Measurements from ENCODE around the gene RALGPS1.

The RALGPS1 gene

DNA sequence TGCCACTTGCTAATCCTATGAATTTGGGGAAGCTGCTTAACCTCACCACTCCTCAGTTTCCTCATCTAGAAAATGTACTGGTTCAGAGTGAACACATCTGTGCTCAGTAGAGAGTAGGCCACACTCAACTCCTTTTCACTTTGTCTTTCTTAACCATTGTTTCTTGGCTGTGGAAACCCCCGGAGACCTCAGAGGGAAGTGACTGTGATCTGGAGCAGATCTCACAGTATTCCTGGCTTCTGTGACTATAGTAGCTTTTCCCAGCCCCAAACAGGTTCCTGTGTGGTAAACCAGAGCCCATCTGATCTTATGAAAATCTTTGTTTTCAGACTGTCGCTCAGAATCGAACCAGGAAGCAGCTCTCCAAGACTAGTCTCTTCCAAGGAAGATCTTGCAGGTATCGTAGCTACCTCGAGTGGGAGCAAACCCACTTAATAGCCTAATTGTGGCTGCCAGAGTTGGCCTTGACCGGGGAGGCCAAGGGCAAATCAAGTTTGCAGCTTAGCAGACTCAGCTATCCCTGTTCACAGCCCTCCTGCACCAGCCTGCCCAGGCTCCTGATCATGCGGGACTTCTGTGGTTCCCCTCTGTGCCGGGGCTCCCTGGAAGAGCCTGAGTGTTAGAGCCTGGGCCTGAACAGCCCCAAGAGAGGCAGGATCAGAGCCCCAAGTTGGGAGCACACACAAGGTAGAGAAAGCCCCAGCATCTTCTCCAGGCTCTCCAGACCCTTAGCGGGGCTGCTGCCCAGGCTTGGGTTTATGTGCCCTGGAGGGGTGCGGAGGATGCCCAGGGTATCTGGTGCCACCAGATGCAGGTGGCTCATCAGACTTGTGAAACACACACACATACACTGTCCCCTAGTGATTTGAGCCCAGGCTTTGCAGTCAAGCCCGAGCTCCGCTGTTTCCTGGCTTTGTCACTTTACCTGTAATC lies 260.1 kb downstream of the RALGPS1 start:
- no peak for DNase-seq (ENCODE audit: low read depth)

DNA sequence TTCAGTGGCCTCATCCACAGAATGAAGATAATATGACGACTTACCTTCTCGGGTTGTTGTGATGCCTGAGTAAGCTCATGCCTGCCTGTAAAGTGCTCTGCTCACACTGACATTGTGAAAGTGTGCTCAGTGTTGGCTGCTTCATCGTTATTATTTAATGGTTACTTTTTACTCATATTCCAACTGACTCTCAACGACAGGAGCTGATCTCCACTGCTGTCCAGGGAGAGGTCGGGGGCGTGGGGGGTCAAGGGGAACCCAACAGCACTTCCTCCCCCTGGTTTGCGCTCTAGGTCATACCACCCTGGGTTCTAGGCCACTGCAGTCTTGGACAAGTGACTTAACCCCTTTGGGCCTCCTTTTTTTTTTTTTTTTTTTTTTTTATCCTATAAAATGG lies 260.7 kb downstream of the RALGPS1 start:
- DNase-seq (ENCODE audit: low read depth), result no peak

DNA sequence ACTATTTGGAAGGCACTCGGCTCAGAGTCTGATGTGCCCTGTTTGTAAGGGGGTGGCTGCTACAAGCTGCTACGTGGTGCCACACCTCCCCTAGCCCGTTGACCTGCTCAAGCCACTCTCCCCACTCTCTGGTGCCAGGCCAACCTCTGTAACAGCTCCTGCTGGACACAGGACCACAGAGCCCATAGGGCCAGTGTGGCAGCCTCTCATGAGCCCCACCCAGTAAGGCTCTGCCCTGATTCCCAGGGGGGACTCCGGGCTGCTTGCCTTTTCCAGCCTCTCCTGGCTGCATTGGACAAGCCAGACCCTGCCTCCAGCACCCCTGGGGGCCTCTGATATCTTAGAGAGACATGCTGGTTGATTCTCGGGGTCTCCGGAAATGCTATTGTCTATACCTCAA lies 261.2 kb downstream of the RALGPS1 start:
- DNase-seq (ENCODE audit: low read depth), result no peak

DNA sequence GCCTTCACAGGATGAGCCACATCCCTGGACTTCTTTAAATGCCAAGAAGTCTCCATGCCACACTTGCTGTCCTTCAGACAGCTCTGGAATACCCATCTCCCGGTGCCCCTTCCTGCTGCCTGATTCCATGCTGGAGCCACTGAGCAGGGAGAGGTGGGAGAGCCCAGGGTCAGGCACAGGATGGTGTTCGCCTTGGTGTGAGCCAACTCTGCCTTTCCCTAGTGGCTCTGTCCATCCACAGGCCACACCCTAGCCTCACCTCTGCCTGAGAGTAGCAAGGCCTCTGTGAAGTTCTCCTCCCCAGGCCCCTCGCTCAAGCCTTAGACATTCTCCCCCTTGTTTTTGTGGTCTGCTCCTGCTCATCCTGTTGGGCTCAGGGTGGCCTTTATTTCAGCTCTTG lies 262.0 kb downstream of the RALGPS1 start:
- DNase-seq (ENCODE audit: low read depth), result no peak

DNA sequence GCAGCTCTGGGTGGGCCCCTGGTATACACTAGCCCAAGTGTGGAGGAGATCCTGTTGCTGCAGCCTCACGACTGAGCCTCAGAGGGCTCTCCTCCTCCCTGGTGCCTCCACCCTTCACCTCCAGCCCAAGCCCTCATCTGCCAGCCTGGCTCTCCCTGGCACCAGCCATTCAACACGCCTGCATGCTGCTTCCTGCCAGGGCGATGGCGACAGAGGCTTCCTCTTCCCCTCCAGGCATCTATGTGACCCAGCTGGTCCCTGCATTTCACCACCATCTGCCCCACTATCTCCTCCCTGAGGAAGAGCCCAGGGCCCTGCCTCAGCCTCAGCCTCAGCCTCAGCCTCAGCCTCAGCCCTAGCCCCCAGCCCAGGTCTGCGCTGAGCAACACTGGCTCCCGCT lies 262.6 kb downstream of the RALGPS1 start:
- DNase-seq (ENCODE audit: low read depth), result no peak

DNA sequence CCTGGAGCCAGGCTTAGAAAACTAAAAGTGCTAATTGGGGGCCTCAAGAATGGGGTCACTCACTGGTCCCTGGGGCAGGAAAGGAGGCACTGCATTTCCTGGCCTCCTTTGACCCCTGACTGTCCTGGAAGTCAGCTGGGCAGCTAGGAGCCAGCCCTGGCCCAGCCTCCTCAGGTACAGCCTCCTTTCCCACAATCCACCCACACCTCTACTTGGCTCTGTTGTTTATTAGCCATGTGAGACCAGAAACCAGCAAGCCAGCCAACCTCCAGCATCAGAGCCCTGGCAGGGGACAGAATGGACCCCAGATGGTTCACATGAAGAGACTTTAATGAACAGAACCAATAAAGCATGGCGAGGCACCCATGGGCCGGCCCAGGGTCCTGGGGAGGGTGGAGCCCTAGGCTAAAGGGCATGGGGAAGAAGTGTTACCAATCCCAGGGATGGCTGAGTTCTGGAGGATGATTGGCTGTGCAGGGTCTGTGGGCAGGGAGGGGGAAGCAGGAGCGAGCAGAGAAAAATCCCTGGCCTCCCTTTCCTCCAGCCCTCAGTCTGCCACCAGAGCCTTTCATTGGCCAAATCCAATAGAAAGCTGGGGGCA lies 263.2 kb downstream of the RALGPS1 start:
- DNase-seq (ENCODE audit: low read depth), result no peak

DNA sequence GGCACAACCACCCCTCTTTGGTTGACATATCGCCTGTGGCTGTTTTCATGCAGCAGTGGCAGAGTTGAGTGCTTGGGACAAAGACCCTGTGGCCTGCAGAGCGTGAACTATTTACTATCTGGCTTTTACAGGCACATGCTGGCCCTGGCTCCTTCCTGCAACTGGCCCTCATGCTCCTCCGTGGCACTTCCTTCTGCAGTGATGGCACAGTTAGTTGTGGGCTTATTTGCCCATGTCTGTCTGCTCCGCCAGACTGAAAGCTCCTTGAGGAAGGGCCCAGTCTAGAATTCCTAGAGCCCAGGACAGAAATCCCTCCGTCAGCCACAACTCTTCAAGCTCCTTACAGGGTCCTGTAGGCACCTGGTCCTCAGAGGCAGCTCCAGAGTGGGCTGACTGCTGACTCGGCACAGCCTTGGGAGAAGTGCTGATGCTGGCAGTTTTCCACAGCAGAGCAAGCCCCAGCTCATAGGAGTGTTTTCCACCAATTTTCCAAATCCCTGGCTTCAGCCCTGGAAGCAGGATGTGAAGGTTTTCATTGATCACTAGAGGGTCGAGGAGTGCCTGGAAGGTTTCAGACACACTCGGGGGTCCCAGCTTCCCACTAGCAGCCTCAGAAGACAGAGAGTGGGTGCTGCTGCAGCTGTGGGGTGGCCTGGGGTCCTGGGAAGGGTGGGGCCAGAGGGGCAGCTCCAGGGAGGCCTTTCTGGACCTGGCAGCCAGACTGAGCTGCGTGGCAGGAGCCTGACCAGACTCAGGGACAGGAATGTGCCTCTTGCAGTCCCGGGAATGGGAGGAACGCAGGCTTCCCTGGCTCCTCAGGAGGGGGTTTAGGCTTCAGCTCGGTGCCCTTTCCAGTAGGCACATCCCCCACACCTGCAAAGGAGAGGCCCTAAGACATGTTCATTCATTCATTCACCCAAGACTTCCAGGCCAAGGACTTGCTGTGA lies 264.4 kb downstream of the RALGPS1 start:
- DNase-seq (ENCODE audit: low read depth), result no peak

DNA sequence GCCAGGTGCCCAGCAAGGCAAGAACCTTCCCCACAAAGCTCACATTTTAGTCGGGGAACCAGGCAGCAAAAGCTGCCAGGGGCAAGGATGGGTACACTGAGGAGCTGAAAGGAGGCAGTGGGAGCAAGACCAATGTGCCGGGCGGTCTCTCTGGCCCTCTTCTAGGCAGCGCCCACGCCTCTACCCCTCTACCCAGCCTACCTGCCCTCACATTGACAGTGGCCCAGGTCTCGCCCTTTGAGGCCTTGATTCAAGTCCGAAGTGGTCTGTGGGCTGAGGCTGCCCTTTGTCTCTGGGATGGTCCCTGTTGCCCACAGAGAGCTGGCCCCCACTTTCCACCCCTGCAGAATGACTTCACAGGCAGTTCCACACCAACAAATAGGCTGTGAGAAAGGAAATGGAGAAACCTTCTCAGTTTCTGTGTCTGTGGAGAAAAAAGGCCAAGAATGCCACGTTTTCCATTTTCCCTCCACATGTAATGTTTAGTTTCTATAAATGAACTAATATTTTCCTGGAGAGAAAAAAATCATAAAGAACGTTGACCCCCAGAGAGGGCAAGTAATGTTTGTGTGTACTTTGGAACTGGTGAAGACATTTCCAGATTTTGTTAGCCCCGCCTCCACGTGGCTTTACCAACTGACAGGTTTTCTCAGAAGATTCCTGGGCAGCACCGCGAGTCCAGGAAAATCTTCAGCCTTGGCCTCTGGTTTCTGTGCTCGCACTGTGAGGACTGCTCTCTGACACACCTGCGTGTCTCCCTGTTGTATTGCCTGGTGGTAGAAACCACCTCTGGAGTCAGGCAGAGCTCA lies 265.3 kb downstream of the RALGPS1 start:
- DNase-seq (ENCODE audit: low read depth), result no peak

DNA sequence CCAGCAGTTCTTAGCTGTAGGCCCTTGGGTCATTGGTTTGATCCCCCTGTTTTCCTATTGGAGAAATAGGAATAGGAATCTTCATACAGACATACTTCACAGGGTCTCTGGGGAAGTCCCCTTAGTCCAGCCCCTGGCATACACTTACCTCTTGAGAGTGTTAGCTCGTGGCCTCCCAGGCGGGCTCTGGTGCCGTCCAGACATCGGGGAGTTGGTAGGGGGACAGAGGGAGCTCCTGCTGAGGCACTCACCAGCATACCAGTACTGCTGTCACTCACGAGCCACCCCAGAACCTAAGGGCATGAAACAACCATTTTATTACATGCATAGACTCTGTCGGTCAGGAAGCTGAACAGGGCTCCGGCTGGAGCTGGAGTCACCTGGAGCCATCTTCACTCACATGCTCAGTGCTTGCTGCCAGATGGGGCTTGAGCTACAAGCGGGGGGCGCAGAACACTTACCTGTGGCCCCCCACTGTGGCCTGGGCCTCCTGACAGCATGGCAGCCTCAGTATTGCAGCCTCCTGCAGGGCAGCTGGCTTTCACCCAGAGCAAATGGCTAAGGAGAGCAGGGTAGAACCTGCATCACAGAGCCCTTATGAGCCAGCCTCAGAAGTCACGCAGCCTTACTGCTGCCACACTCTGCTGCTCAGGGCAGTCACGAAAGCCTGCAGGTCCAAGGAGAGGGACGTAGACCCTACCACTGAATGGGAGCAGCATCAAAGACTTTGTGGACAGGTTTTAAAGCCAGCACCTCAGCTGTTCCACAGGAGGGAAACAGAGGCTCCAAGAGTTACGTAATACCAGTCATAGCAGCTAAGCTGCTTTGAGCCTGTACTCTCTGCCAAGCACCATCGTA lies 266.1 kb downstream of the RALGPS1 start:
- DNase-seq (ENCODE audit: low read depth), result no peak

DNA sequence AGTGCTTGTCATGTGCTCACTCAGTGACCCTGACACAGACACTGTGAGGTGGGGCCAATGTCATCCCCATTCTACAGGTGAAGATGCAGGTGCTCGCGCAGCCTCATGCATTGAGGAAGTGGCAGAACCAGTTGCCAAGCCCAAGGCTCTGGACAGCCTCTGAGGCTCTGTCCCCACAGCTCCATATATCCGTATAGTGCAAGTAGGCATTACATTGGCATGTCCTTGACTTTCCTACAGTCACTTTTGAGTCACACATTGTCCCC lies 266.7 kb downstream of the RALGPS1 start:
- no peak for DNase-seq (ENCODE audit: low read depth)

DNA sequence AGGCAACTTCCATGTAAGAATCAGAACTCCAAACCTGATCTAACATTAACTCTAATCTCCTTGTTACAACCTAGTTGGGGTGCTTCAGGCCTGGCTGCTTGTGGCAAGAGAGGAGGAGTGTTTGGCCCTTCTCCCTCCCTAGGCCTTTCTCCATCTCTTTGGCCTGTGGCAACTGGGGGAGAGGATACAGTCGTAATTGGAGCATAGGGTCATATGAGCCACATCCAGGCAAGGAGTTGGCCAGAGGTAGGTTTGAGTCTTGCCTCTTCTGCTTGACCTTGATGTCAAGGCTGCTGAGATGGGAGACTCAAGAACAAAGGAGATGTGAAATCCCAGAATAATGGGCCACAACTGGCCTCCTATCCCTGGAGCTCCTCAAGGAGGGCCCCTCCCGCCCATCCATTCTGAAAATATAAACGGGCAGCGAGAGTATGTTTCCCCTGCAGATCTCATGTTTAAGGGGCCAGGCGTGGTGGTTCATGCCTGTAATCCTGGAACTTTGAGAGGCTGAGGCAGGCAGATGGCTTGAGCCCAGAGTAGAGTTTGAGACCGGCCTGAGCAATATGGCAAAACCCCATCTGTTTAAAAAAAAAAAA lies 267.1 kb downstream of the RALGPS1 start:
- DNase-seq (ENCODE audit: low read depth), result no peak

DNA sequence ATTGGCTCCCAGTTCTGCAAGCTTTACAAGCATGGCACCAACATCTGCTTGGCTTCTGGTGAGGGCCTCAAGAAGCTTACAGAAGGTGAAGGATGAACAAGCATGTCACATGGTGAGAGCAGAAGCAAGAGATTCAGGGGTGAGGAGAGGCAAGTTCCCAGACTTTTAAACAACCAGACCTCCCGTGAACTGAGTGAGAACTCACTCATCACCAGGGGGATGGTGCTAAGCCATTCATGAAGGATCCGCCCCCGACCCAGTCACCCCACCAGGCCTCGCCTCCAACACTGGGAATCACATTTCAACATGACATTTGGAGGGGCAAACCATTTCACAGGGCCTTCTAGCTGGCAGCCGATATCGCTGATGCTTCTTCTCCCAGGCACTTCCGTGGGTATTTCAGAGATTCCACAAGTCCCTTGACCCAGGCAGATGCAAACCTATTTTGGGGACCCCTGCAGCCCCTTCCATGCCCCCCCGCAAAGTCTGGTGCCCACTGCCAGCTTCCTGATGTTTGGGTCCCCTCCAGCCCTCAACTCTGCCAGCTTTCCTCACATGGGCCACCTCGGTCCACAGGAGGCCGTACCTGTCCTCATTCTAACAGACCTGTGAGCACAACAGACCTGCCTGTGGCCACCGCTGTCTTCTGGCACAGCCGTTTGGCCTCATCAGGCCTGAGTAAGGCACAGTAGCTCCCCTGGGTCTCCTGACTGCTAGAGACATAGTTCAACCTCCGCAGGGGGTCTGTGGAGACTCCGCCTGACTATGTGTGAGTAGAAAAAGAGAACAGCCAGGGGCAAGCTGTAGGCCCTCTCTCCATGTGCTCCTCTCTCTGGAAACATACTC lies 268.5 kb downstream of the RALGPS1 start:
- no peak for DNase-seq (ENCODE audit: low read depth)

DNA sequence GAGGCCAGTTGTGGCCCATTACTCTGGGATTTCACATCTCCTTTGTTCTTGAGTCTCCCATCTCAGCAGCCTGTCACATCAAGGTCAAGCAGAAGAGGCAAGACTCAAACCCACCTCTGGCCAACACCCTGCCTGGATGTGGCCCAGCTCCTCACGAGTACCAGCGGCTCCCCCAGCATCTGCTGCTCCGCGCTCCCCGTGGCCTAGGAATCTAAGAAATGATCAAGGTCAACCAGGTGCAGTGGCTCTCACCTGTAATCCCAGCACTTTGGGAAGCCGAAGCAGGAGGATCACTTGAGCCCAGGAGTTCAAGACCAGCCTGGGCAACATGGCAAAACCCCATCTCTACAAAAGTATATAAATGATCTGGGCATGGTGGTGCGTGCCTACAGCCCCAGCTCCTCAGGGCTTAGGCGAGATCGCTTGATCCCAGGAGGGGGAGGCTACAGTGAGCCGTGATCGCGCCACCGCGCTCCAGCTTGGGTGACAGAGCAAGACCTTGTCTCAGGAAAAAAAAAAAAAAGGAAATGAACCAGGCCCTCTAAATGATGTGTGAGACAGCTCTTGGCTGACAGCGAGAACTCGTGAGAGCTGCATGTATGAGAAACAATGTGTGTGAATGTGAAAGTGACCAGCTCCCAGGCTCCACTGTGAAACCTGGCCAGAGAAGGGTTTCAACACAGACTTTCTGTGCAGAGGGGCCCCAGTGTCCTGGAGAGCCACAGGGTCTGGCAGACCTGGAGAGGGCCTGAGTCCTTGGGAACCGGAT lies 269.4 kb downstream of the RALGPS1 start:
- no peak for DNase-seq (ENCODE audit: low read depth)

DNA sequence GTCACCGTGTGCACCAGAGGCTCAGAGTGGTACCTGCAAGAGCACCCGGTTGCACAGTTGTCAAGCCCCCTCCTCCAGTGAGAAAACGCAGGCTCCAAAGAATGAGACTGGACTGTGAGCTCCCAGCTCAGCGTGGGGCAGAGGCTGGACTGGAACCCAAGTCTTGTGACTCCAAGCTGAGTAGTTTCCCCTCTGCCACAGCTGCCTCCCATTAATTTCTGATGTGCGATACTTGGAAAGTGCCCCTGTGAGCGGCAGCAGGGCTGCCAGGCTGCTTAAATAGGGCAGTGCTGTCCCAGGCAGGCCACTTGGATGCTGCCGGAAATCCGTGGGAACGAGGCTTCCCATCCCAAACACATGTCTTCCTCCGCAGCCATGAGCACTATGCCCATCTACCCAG lies 270.1 kb downstream of the RALGPS1 start:
- DNase-seq (ENCODE audit: low read depth), result no peak

DNA sequence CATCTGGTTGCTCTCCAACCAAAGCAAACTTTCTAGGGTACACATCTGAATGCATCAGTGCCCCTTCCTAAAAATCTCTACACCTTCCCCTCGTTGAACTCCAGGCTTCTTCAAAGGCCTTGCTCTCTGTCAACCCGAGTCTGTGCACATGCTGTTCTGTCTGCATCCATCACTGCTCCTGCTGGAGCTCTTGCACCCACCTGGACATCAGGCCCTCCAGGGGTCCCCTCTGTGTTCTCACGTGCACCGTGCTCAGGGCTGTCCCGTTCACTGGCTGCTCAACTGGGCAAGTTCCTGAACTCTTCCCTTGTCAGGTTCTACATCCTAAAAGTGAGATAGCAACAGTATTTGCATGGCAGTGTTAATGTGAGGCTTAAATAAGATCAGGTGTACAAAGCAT lies 270.6 kb downstream of the RALGPS1 start:
- no peak for DNase-seq (ENCODE audit: low read depth)

DNA sequence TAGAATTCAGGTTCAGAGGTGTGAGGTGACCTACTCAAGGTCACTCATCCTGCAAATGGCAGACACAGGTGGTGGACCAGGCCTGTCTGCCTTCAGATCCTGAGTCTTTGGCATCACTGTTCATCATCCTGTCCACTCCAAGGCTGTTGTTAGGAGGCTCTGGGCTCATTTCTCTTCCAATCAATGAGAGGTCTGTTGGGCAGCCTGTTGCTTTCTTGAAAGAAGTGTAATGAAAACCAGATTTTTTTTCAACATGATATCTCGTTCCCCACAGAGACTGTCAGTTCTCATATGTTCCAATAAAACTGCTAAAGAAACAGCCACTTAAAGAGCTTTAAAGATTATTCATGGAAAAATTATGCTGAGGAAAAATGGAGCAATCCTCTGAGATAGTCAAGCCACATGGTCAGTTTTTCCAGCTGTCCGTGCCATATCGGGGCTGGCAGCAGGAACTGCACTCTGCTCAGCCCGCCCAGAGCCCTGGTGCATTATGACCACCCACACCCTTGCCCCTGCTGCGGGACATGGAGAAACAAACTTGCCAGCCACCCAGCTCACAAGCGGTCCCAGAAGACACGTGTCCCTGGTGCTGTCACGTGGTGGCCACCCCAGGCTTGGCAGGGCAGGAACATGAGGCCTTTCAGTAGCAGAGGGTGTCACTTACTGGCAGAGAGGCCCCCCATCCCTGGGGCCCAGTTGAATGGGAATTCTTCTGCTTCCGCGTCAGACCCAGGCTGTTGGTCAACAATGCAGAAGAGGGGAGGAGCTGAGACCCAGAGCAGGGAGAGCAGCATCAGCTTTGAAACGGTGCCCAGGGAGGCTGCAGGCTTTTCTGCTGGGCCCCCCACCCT lies 271.6 kb downstream of the RALGPS1 start:
- DNase-seq (ENCODE audit: low read depth), result no peak

DNA sequence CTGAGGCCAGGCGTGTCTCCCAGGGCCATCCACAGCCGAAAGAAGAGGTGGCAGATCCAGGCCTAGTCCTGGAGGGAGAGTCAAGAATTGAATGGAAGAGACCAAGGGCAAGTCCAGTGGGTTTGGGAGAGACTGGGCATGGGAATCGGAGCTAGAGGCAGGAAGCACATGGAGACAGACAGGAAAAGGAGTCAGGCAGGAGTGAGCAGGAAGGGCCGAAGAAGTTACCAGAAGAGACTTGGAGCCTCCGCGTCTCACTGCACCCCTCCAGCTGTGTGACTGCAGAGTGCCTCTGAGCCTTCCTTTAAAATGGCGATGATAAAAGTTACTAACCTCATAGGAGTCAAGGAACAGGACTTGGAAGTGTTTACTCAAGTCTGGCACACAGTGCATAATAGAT lies 272.2 kb downstream of the RALGPS1 start:
- no peak for DNase-seq (ENCODE audit: low read depth)
